ENCODE data around the gene GMDS. TPM values are rescaled to one million over a fixed set of nuclear protein-coding genes. Genes with fewer than 3 reads are reported as not detected.

GMDS gene
- polyA plus RNA-seq, 1 of the 3 experiments (the other 2 are of a cell fraction), result 12.3 TPM

- H3F3A ChIP-seq (replicated peaks; ENCODE audit: insufficient read depth), result peaks cover 7% of the 10 kb centered on the region
- H3K4me2 ChIP-seq, result no peak overlapping the region
- POLR2A ChIA-PET, result no interaction called here
- no peaks in the 10 kb centered on the region for H3K9me2 ChIP-seq
- no peak overlapping the region for H2AFZ ChIP-seq (ENCODE audit: low read depth)
- H3K9ac ChIP-seq, result no peak overlapping the region
- CTCF ChIA-PET, result no interaction called here
- no peaks in the 10 kb centered on the region for H3K9me3 ChIP-seq
- H3K4me3 ChIP-seq (ENCODE audit: low read depth in 2 of 2, low read length in 1 of 2), result no peak overlapping the region
- 77% methylated on average over 5 of the region's 5 CpGs for WGBS (ENCODE audit: low lambda C conversion rate)
- no peaks in the 10 kb centered on the region for H3K79me2 ChIP-seq (ENCODE audit: insufficient read depth)
- H4K20me1 ChIP-seq (ENCODE audit: insufficient read depth), result no peaks in the 10 kb centered on the region
- TF ChIP-seq REST (IDR thresholded peaks at IDR 0.05; ENCODE audit: low read depth, low read length) (no peak), CTCF (IDR thresholded peaks at IDR 0.05) (no peak), RXRA (IDR thresholded peaks at IDR 0.05; ENCODE audit: borderline replicate concordance, low read depth) (no peak), GABPA (IDR thresholded peaks at IDR 0.05; ENCODE audit: low read depth) (no peak), TCF12 (IDR thresholded peaks at IDR 0.05) (peak; percentile 9; the same call in 1 of the 2 replicates)
- DNase-seq, result no peak
- no peaks in the 10 kb centered on the region for H3K36me3 ChIP-seq (replicated peaks in 1 of 2; ENCODE audit: control insufficient read depth in 1 of 2, insufficient read depth in 2 of 2, low read length in 1 of 2)
- H3K27ac ChIP-seq (ENCODE audit: low read depth in 2 of 2, low read length in 1 of 2), result no peak overlapping the region
- H3K27me3 ChIP-seq (ENCODE audit: insufficient read depth), result no peaks in the 10 kb centered on the region
- peaks cover 8 to 12% of the 10 kb centered on the region in 2 experiments for H3K4me1 ChIP-seq (ENCODE audit: control insufficient read depth in 1 of 2, insufficient read depth in 2 of 2, low read depth in 1 of 2, low read length in 1 of 2)
These were observed 471.0 kb downstream of the GMDS start for GRCh38 chr6:1774226-1774915.

GRCh38 chr6:1773700-1774099, 471.7 kb downstream of the GMDS start:
- Histone ChIP-seq H3K36me3 (replicated peaks in 1 of 2; ENCODE audit: control insufficient read depth in 1 of 2, insufficient read depth in 2 of 2, low read length in 1 of 2) (no peaks in the 10 kb centered on the region), H3K27me3 (ENCODE audit: insufficient read depth) (no peaks in the 10 kb centered on the region), H3K27ac (ENCODE audit: low read depth in 2 of 2, low read length in 1 of 2) (no peak overlapping the region), H3K9ac (no peak overlapping the region), H3K9me3 (no peaks in the 10 kb centered on the region), H3K4me1 (ENCODE audit: control insufficient read depth in 1 of 2, insufficient read depth in 2 of 2, low read depth in 1 of 2, low read length in 1 of 2) (peaks cover 6 to 12% of the 10 kb centered on the region in 2 experiments), H3K4me3 (ENCODE audit: low read depth in 2 of 2, low read length in 1 of 2) (no peak overlapping the region), H4K20me1 (ENCODE audit: insufficient read depth) (no peaks in the 10 kb centered on the region), H3K9me2 (no peaks in the 10 kb centered on the region), H2AFZ (ENCODE audit: low read depth) (no peak overlapping the region), H3F3A (replicated peaks; ENCODE audit: insufficient read depth) (peaks cover 7% of the 10 kb centered on the region), H3K4me2 (no peak overlapping the region), H3K79me2 (ENCODE audit: insufficient read depth) (no peaks in the 10 kb centered on the region)
- CTCF ChIA-PET, result no interaction called here
- whole genome bisulfite sequencing (ENCODE audit: low lambda C conversion rate), result 95% methylated on average over 2 of the region's 2 CpGs
- POLR2A ChIA-PET, result no interaction called here
- DNase-seq, result no peak
- no peak for TF ChIP-seq TAF1 (IDR thresholded peaks at IDR 0.05; ENCODE audit: borderline replicate concordance, low read depth, low read length)
- TF ChIP-seq EP300 (IDR thresholded peaks at IDR 0.05; ENCODE audit: borderline replicate concordance in 1 of 2, low read depth in 1 of 2, low read length in 1 of 2), result no peak
- no peak for TF ChIP-seq FOSL2 (IDR thresholded peaks at IDR 0.05; ENCODE audit: borderline replicate concordance, low read depth)
- no peak for TF ChIP-seq GABPA (IDR thresholded peaks at IDR 0.05; ENCODE audit: low read depth)
- TF ChIP-seq TCF12 (IDR thresholded peaks at IDR 0.05), result no peak
- no peak for TF ChIP-seq YY1 (IDR thresholded peaks at IDR 0.05; ENCODE audit: low read depth)
- TF ChIP-seq JUND (IDR thresholded peaks at IDR 0.05), result no peak
- TF ChIP-seq SMC3 (IDR thresholded peaks at IDR 0.05; ENCODE audit: low read depth, low read length), result no peak
- no peak for TF ChIP-seq MAX (IDR thresholded peaks at IDR 0.05; ENCODE audit: low read depth)
- no peak for TF ChIP-seq ZBTB33 (IDR thresholded peaks at IDR 0.05; ENCODE audit: borderline replicate concordance, low read depth)
- TF ChIP-seq USF1 (IDR thresholded peaks at IDR 0.05; ENCODE audit: borderline replicate concordance, low read depth), result no peak
- TF ChIP-seq RFX5 (IDR thresholded peaks at IDR 0.05; ENCODE audit: low read length), result no peak
- no peak for TF ChIP-seq NFIC (IDR thresholded peaks at IDR 0.05; ENCODE audit: borderline replicate concordance)
- TF ChIP-seq FOXJ3 (CRISPR knock-in tag; IDR thresholded peaks at IDR 0.05), result no peak
- no peak for TF ChIP-seq EZH2phosphoT487 (IDR thresholded peaks at IDR 0.05; ENCODE audit: borderline replicate concordance, low read depth)

Data from SK-N-SH (cell line).